CD4-positive, CD25-positive, alpha-beta regulatory T cell (primary cell): ENCODE results near the gene DYNLT2. TPM values are rescaled to one million over a fixed set of nuclear protein-coding genes. Genes with fewer than 3 reads are reported as not detected.

ENCODE experiments used
- ATAC-seq, 2 donors: fragments of 150-1000 bp; cut with Tn5 transposase; one replicate each; pipeline ENCODE4 v1.10.0; 2021; ENCODE audit warnings: low read depth in 2 of 2, moderate number of reproducible peaks in 2 of 2, moderate library complexity in 1 of 2
- DNase-seq, 3 donors: peaks; one replicate each; pipeline versions ENCODE4 v3.0.0 to v3.0.0-alpha.2; 2012 to 2022; ENCODE audit warnings: mixed read lengths in 1 of 3
- H3K27ac ChIP-seq: one replicate; pipeline ENCODE4 v1.7.0; 2013; ENCODE audit warnings: mild to moderate bottlenecking, low read length; ENCODE audit not compliant: insufficient read depth, poor library complexity, severe bottlenecking
- H3K27me3 ChIP-seq: one replicate; pipeline ENCODE4 v1.7.0; 2013; ENCODE audit warnings: low read length; ENCODE audit not compliant: control insufficient read depth, insufficient read depth
- H3K36me3 ChIP-seq: one replicate; pipeline ENCODE4 v1.7.0; 2013; ENCODE audit warnings: mild to moderate bottlenecking, low read length, moderate library complexity; ENCODE audit not compliant: control insufficient read depth, insufficient read depth
- H3K4me1 ChIP-seq: 2 replicates; pipeline ENCODE4 v1.7.0; 2013; ENCODE audit warnings: mild to moderate bottlenecking, low read length; ENCODE audit not compliant: insufficient read depth, control insufficient read depth, poor library complexity, severe bottlenecking
- H3K4me3 ChIP-seq: one replicate; pipeline ENCODE4 v1.7.0; 2013; ENCODE audit warnings: low read depth, mild to moderate bottlenecking, low read length, moderate library complexity
- H3K9me3 ChIP-seq, 2 experiments: 1 replicate in 1 of 2; 2 replicates in 1 of 2; pipeline ENCODE4 v1.7.0; 2013; ENCODE audit warnings: low read length in 2 of 2, mild to moderate bottlenecking in 1 of 2, moderate library complexity in 1 of 2; ENCODE audit not compliant: control insufficient read depth in 2 of 2
- H3K27ac Mint-ChIP-seq, 3 donors: one replicate each; pipeline ENCODE4 v1.8.0; 2020 to 2022; ENCODE audit warnings: mild to moderate bottlenecking in 3 of 3, mixed read lengths in 3 of 3, moderate library complexity in 2 of 3
- H3K27me3 Mint-ChIP-seq: one replicate; pipeline ENCODE4 v1.8.0; 2022; ENCODE audit warnings: mild to moderate bottlenecking, mixed read lengths
- H3K36me3 Mint-ChIP-seq: one replicate; pipeline ENCODE4 v1.8.0; 2020; ENCODE audit warnings: mixed read lengths
- H3K4me1 Mint-ChIP-seq, 4 donors: one replicate each; pipeline ENCODE4 v1.8.0; 2020 to 2022; ENCODE audit warnings: mixed read lengths in 4 of 4, mild to moderate bottlenecking in 1 of 4
- H3K4me3 Mint-ChIP-seq, 4 donors: one replicate each; pipeline ENCODE4 v1.8.0; 2020 to 2022; ENCODE audit warnings: mild to moderate bottlenecking in 4 of 4, mixed read lengths in 4 of 4, moderate library complexity in 3 of 4
- H3K9me3 Mint-ChIP-seq, 7 donors: one replicate each; pipeline ENCODE4 v1.8.0; 2020 to 2022; ENCODE audit warnings: mixed read lengths in 7 of 7, mild to moderate bottlenecking in 3 of 7, moderate library complexity in 2 of 7
- polyA plus RNA-seq, 4 donors: library from polyadenylated mRNA; unstranded; fragments of 300-500 nt; fragmentation: Illumina TruSeq; gene quantifications; one replicate each; pipeline ENCODE4 v1.2.3, GENCODE V29; 2021
- total RNA-seq: library from RNA; stranded (reverse); gene quantifications from one replicate; pipeline ENCODE4 v1.2.3, GENCODE V29; 2022

DYNLT2 gene
- total RNA-seq (3.9 TPM), polyA plus RNA-seq (1 to 10 TPM in 2 of 4 donors, under 1 TPM in 2; 0.48 to 1.1 (median 0.95) TPM)

- H3K27me3 Mint-ChIP-seq: peaks cover 7% of the 10 kb centered on the region
These were observed at the start of gene DYNLT2, which contains the start of gene ERMARD for GRCh38 chr6:169751242-169752073. Gene DYNLT2, minus strand, starts transcription at chr6:169751572. Its CDS starts 114 bp downstream, at chr6:169751458. Gene ERMARD, plus strand, starts transcription at chr6:169751622. Its CDS starts 36 bp downstream, at chr6:169751658.

GRCh38 chr6:169800668-169801395, 49.5 kb upstream of the DYNLT2 start:
- peaks cover 0 to 17% (median 8%) of the 10 kb centered on the region in 4 donors for H3K4me1 Mint-ChIP-seq
- no peak for ATAC-seq
- peaks cover 11% of the 10 kb centered on the region for H3K27me3 Mint-ChIP-seq
- H3K27me3 ChIP-seq: peaks cover 2% of the 10 kb centered on the region
- H3K27ac ChIP-seq: no peak overlapping the region
- H3K4me3 Mint-ChIP-seq: peak overlapping the region in 1 of 4 donors; percentile 16
- DNase-seq: no peak
- no peak overlapping the region for H3K4me3 ChIP-seq
- no peaks in the 10 kb centered on the region for H3K4me1 ChIP-seq
- H3K36me3 Mint-ChIP-seq: peaks cover 3% of the 10 kb centered on the region
- H3K9me3 Mint-ChIP-seq: no peaks in the 10 kb centered on the region
- no peaks in the 10 kb centered on the region for H3K36me3 ChIP-seq
- H3K9me3 ChIP-seq: no peaks in the 10 kb centered on the region
- no peak overlapping the region for H3K27ac Mint-ChIP-seq

More at GRCh38 chr6:169751242-169752073, at the start of gene DYNLT2, which contains the start of gene ERMARD:
- Mint-ChIP-seq H3K36me3 (peaks cover 10% of the 10 kb centered on the region), H3K4me3 (peak within 1 kb of the TSS; percentile 93 to 100 (median 98)), H3K9me3 (peaks cover 0 to 4% (median 0%) of the 10 kb centered on the region in 7 donors), H3K4me1 (peaks cover 15 to 41% (median 28%) of the 10 kb centered on the region in 4 donors), H3K27ac (peak within 1 kb of the TSS; percentile 99 to 100 (median 99))
- Histone ChIP-seq H3K27me3 (no peaks in the 10 kb centered on the region), H3K9me3 (no peaks in the 10 kb centered on the region), H3K4me1 (peaks cover 20% of the 10 kb centered on the region), H3K27ac (peak within 1 kb of the TSS; percentile 94), H3K36me3 (peaks cover 1% of the 10 kb centered on the region), H3K4me3 (peak within 1 kb of the TSS; percentile 92)
- peak; percentile 97 to 98 for ATAC-seq
- DNase-seq: peak; percentile 91 to 96 (median 94)

GRCh38 chr6:169800116-169800667, 48.8 kb upstream of the DYNLT2 start:
- Histone ChIP-seq H3K36me3 (no peaks in the 10 kb centered on the region), H3K9me3 (no peaks in the 10 kb centered on the region), H3K27ac (no peak overlapping the region), H3K4me1 (no peaks in the 10 kb centered on the region), H3K27me3 (peaks cover 2% of the 10 kb centered on the region), H3K4me3 (no peak overlapping the region)
- Mint-ChIP-seq H3K36me3 (peaks cover 3% of the 10 kb centered on the region), H3K27me3 (peaks cover 7% of the 10 kb centered on the region), H3K4me3 (no peak overlapping the region), H3K27ac (no peak overlapping the region), H3K9me3 (no peaks in the 10 kb centered on the region), H3K4me1 (peaks cover 0 to 15% (median 6%) of the 10 kb centered on the region in 4 donors)
- ATAC-seq (no peak), DNase-seq (no peak)

GRCh38 chr6:169799474-169799926, 48.1 kb upstream of the DYNLT2 start:
- Mint-ChIP-seq H3K4me1 (peaks cover 0 to 15% (median 6%) of the 10 kb centered on the region in 4 donors), H3K4me3 (no peak overlapping the region), H3K27me3 (peaks cover 7% of the 10 kb centered on the region), H3K9me3 (no peaks in the 10 kb centered on the region), H3K36me3 (peaks cover 3% of the 10 kb centered on the region), H3K27ac (no peak overlapping the region)
- Histone ChIP-seq H3K27me3 (peaks cover 2% of the 10 kb centered on the region), H3K4me1 (no peaks in the 10 kb centered on the region), H3K9me3 (no peaks in the 10 kb centered on the region), H3K27ac (no peak overlapping the region), H3K36me3 (no peaks in the 10 kb centered on the region), H3K4me3 (no peak overlapping the region)
- DNase-seq (no peak), ATAC-seq (no peak)

GRCh38 chr6:169798764-169799473, 47.5 kb upstream of the DYNLT2 start:
- ATAC-seq (no peak), DNase-seq (no peak)
- Histone ChIP-seq H3K9me3 (no peaks in the 10 kb centered on the region), H3K27ac (no peak overlapping the region), H3K4me3 (no peak overlapping the region), H3K36me3 (no peaks in the 10 kb centered on the region), H3K4me1 (no peaks in the 10 kb centered on the region), H3K27me3 (peaks cover 2% of the 10 kb centered on the region)
- Mint-ChIP-seq H3K4me3 (no peak overlapping the region), H3K36me3 (peaks cover 3% of the 10 kb centered on the region), H3K27me3 (peaks cover 7% of the 10 kb centered on the region), H3K9me3 (no peaks in the 10 kb centered on the region), H3K4me1 (peaks cover 0 to 12% (median 6%) of the 10 kb centered on the region in 4 donors), H3K27ac (no peak overlapping the region)

- DNase-seq (no peak), ATAC-seq (no peak)
- H3K9me3 ChIP-seq: no peaks in the 10 kb centered on the region
- Mint-ChIP-seq H3K4me1 (peaks cover 0 to 13% (median 7%) of the 10 kb centered on the region in 4 donors), H3K27me3 (peaks cover 22% of the 10 kb centered on the region), H3K27ac (no peak overlapping the region), H3K36me3 (peaks cover 3% of the 10 kb centered on the region), H3K9me3 (no peaks in the 10 kb centered on the region), H3K4me3 (peak overlapping the region in 1 of 4 donors; percentile 10)
- H3K27ac ChIP-seq: no peak overlapping the region
- peaks cover 7% of the 10 kb centered on the region for H3K4me1 ChIP-seq
- no peaks in the 10 kb centered on the region for H3K36me3 ChIP-seq
- no peak overlapping the region for H3K4me3 ChIP-seq
- peaks cover 2% of the 10 kb centered on the region for H3K27me3 ChIP-seq
These were observed 43.8 kb upstream of the DYNLT2 start for GRCh38 chr6:169795196-169795595.
